ENCODE data around the gene SPON1. TPM values are rescaled to one million over a fixed set of nuclear protein-coding genes. Genes with fewer than 3 reads are reported as not detected.
"Not testable (repeated sequence)": the region's sequence is repeated elsewhere in the genome, so short reads cannot be mapped to it uniquely, and the experiment has no call there.

The SPON1 gene
- total RNA-seq, 1 donor from 2014 or later, result 13.2 TPM

DNA sequence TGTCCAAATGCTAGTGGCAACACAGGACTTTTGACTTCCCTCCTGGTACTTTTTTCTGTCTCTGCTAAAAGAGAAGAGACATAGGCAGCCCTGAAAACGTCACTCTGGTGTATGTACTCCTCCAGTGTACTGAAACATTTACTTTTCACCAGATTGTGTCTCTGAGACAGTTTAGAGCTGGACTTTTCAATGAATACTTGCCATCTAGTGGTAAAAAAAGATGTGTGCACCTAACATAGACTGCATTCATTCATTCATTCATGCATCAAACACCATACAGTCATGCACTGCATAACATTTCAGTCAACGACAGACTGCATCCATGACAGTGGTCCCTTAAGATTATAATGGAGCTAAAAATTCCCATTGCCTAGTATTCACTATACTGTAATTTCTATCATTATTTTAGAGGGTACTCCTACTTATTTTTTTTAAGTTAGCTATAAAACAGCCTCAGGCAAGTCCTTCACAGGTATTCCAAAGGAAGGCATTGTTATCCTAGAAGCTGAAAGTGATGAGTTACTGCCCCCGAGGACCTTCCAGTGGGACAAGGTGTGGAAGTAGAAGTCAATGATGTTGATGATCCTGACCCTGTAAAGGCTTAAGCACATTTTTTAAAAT, 186.2 kb downstream of the SPON1 start:
- Mint-ChIP-seq H3K9me3 (peaks cover 7% of the 10 kb centered on the region), H3K4me3 (no peak overlapping the region), H3K36me3 (ENCODE audit: low read depth) (peaks cover 7% of the 10 kb centered on the region), H3K4me1 (no peaks in the 10 kb centered on the region), H3K27ac (ENCODE audit: unreplicated experiment) (no peak overlapping the region), H3K27me3 (ENCODE audit: low read depth) (peaks cover 11% of the 10 kb centered on the region)
- TF ChIP-seq, protein P1, sequence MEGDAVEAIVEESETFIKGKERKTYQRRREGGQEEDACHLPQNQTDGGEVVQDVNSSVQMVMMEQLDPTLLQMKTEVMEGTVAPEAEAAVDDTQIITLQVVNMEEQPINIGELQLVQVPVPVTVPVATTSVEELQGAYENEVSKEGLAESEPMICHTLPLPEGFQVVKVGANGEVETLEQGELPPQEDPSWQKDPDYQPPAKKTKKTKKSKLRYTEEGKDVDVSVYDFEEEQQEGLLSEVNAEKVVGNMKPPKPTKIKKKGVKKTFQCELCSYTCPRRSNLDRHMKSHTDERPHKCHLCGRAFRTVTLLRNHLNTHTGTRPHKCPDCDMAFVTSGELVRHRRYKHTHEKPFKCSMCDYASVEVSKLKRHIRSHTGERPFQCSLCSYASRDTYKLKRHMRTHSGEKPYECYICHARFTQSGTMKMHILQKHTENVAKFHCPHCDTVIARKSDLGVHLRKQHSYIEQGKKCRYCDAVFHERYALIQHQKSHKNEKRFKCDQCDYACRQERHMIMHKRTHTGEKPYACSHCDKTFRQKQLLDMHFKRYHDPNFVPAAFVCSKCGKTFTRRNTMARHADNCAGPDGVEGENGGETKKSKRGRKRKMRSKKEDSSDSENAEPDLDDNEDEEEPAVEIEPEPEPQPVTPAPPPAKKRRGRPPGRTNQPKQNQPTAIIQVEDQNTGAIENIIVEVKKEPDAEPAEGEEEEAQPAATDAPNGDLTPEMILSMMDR (conservative IDR thresholded peaks at IDR 0.05), result peak; percentile 74
- no peak for DNase-seq (ENCODE audit: low read depth, low spot score)

DNA sequence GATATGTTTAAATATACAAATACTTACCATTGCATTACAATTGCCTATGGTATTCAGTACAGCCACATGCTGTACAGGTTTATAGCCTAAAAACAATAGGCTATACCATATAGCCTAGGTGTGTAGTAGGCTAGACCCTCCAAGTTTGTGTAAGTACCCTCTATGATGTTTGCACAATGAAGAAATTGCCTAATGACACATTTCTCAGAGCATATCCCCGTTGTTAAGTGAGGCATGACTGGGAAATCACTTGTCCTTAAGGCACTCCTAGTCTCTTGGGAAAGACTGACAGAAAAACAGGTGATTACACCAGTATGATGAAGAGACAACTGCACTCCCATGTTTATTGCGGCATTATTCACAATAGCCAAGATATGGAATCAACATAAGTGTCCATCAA, 187.2 kb downstream of the SPON1 start:
- peaks cover 11% of the 10 kb centered on the region for H3K27me3 Mint-ChIP-seq (ENCODE audit: low read depth)
- DNase-seq (ENCODE audit: low read depth, low spot score), result no peak
- no peaks in the 10 kb centered on the region for H3K4me1 Mint-ChIP-seq
- H3K27ac Mint-ChIP-seq (ENCODE audit: unreplicated experiment), result no peak overlapping the region
- peaks cover 7% of the 10 kb centered on the region for H3K36me3 Mint-ChIP-seq (ENCODE audit: low read depth)
- peaks cover 4% of the 10 kb centered on the region for H3K9me3 Mint-ChIP-seq
- no peak overlapping the region for H3K4me3 Mint-ChIP-seq
- TF ChIP-seq, protein P1 (conservative IDR thresholded peaks at IDR 0.05), result no peak

DNA sequence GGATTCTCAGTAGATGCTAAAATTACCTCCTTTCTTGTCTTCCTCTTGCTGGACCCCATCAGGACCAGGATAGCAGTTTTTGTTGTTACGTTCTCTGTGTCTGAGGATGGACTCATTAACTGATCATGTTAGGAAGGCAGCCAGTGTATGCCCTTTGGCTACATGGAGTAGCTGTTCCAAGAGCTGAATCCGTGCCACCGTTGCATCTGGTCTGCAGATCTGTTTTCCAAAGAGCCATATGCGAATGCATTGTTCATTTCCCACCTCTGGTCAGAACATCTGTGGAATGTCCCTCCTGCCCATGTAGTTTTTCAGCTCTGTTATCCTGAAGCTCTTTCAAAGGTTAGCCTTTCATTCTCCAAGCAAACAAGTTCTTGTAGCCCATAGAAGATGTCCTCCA, 188.4 kb downstream of the SPON1 start:
- H3K27me3 Mint-ChIP-seq (ENCODE audit: low read depth), result peaks cover 11% of the 10 kb centered on the region
- no peak for DNase-seq (ENCODE audit: low read depth, low spot score)
- no peaks in the 10 kb centered on the region for H3K4me1 Mint-ChIP-seq
- TF ChIP-seq, protein P1 (conservative IDR thresholded peaks at IDR 0.05), result no peak
- peaks cover 7% of the 10 kb centered on the region for H3K36me3 Mint-ChIP-seq (ENCODE audit: low read depth)
- no peak overlapping the region for H3K27ac Mint-ChIP-seq (ENCODE audit: unreplicated experiment)
- H3K4me3 Mint-ChIP-seq, result no peak overlapping the region
- peaks cover 9% of the 10 kb centered on the region for H3K9me3 Mint-ChIP-seq

DNA sequence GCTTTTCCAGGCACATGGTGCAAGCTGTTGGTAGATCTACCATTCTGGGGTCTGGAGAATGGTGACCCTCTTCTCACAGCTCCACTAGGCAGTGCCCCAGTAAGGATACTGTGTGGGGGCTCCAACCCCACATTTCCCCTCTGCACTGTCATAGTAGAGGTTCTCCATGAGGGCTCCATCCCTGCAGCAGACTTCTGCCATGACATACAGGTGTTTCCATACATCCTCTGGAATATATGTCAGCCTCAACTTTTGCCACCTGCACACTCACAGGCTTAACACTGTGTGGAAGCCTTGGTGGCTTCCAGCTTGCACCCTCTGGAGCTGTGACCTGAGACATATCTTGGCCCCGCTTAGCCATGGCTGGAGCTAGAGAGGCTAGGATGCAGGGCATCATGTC, 191.6 kb downstream of the SPON1 start:
- Mint-ChIP-seq H3K9me3 (peaks cover 17% of the 10 kb centered on the region), H3K36me3 (ENCODE audit: low read depth) (peaks cover 10% of the 10 kb centered on the region), H3K27me3 (ENCODE audit: low read depth) (peaks cover 11% of the 10 kb centered on the region)
- H3K27ac Mint-ChIP-seq (ENCODE audit: unreplicated experiment); H3K4me3 Mint-ChIP-seq; H3K4me1 Mint-ChIP-seq; DNase-seq (ENCODE audit: low read depth, low spot score): not testable (repeated sequence)

DNA sequence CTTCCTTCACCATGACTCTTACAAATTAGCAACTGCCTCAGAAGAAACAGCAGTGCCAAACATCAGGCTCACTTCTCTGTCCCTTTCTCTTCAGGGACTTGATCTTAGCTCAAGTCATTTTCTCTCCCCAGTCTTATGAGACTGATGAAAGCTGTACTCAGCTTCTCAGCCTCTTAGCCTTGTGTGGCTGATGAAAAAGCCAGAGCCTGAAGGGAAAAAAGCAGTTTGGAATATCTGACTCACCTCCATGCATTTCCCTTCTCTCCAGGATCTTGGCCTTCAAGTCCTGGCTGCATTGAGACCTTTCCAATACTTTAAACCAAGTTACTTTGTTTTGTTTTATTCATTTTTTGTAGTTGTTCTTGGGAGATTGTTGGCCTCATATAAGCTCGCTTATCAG, 195.9 kb downstream of the SPON1 start:
- no peaks in the 10 kb centered on the region for H3K27me3 Mint-ChIP-seq (ENCODE audit: low read depth)
- H3K36me3 Mint-ChIP-seq (ENCODE audit: low read depth), result peaks cover 7% of the 10 kb centered on the region
- TF ChIP-seq, protein P1 (conservative IDR thresholded peaks at IDR 0.05), result no peak
- H3K27ac Mint-ChIP-seq (ENCODE audit: unreplicated experiment), result no peak overlapping the region
- no peak for DNase-seq (ENCODE audit: low read depth, low spot score)
- no peak overlapping the region for H3K4me3 Mint-ChIP-seq
- H3K4me1 Mint-ChIP-seq, result no peaks in the 10 kb centered on the region
- peaks cover 19% of the 10 kb centered on the region for H3K9me3 Mint-ChIP-seq

DNA sequence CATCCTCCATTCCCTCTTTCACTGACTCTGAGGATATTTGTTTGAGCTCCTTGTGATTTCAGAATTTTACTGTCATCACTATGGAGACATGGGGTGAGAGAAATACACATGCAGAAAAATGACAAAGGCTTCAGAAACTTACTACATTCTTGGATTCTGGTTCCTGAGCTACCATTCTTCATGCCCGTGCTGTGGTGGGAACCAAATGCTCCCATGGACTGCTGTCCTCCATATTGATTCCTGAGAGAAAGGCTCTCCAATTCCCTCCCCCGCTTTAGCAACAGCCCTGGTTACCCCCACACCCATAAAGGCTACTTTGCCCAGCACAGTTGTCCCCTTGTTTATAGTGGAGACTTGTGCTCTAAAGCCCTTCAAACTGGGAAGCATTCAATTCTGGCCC, 201.1 kb downstream of the SPON1 start:
- H3K4me1 Mint-ChIP-seq, result no peaks in the 10 kb centered on the region
- DNase-seq (ENCODE audit: low read depth, low spot score), result no peak
- TF ChIP-seq, protein P1 (conservative IDR thresholded peaks at IDR 0.05), result no peak
- peaks cover 20% of the 10 kb centered on the region for H3K9me3 Mint-ChIP-seq
- H3K36me3 Mint-ChIP-seq (ENCODE audit: low read depth), result peaks cover 12% of the 10 kb centered on the region
- no peaks in the 10 kb centered on the region for H3K27me3 Mint-ChIP-seq (ENCODE audit: low read depth)
- H3K4me3 Mint-ChIP-seq, result no peak overlapping the region
- H3K27ac Mint-ChIP-seq (ENCODE audit: unreplicated experiment), result no peak overlapping the region

DNA sequence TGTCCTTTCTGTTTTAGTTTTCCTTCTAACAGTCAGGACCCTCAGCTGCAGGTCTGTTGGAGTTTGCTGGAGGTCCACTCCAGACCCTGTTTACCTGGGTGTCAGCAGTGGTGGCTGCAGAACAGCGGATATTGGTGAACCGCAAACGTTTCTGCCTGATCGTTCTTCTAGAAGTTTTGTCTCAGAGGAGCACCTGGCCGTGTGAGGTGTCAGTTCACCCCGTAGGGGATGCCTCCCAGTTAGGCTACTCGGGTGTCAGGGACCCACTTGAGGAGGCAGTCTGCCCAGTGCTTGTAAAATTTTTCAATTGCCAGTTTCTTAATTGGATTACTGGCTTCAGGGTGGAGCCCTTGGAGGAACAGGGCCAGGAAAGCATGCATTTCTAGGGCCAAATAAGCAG, 211.2 kb downstream of the SPON1 start:
- DNase-seq (ENCODE audit: low read depth, low spot score); H3K4me1 Mint-ChIP-seq; H3K27me3 Mint-ChIP-seq (ENCODE audit: low read depth); H3K4me3 Mint-ChIP-seq; H3K36me3 Mint-ChIP-seq (ENCODE audit: low read depth); H3K9me3 Mint-ChIP-seq; H3K27ac Mint-ChIP-seq (ENCODE audit: unreplicated experiment): not testable (repeated sequence)

Measured in neural crest cell (in vitro differentiated cells).